GM20000 (cell line): Measurements from ENCODE around the gene GDI2.
"Not testable (repeated sequence)": the region's sequence is repeated elsewhere in the genome, so short reads cannot be mapped to it uniquely, and the experiment has no call there.

Experiments used
- DNase-seq: peaks from one replicate; pipeline ENCODE4 v3.0.0; 2012; ENCODE audit warnings: low spot score
- TF ChIP-seq, protein P1 (sequence below): IDR thresholded peaks from 2 replicates; pipeline ENCODE4 v1.5.1; 2012; ENCODE audit warnings: mild to moderate bottlenecking, control low read depth; ENCODE audit errors: extremely low read depth, missing control alignments

The GDI2 gene

DNA sequence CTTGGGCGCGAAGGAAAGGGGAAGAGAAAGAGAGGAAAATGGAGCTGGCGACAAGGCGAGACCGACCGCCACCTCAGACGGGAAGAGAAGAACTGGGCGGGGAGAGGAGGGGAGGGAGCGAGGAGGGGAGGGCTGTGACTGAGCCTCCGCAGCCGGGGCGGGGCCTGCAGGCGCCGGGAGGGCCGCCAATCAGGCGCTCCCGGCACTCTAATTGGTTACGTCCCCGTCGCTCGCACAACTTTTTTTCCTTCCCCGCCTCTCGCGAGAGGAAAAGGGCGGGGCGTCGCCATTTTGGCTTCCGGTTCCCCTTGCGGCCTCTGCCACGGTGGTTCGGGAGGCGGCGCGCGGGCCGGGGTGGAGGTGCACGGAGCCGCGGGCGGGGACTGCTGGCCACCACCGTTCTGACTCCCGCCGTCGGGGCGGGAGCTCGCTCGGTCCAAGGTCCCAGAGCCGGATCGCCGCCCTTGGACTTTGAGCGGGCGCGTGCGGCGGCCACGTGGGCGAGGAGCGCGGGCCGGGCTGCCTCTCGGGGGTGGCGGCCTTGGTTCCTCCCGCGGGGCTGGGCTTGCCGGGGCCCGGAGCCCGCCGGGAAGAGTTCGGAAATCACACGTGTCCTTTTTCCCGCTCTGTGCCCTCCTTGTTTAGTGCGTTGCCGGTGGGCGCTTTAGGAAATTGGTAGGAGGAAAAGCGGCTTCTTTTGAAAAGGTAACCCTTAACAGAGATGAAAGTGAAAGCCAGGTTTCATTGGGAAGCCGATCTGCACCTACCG lies at the start of gene GDI2:
Gene GDI2, minus strand, starts transcription at position 94 of the 769 bp plus-strand sequence. CDS start 176 bp downstream, outside the sequence.
- DNase-seq: peak; percentile 99
- TF ChIP-seq, protein P1, sequence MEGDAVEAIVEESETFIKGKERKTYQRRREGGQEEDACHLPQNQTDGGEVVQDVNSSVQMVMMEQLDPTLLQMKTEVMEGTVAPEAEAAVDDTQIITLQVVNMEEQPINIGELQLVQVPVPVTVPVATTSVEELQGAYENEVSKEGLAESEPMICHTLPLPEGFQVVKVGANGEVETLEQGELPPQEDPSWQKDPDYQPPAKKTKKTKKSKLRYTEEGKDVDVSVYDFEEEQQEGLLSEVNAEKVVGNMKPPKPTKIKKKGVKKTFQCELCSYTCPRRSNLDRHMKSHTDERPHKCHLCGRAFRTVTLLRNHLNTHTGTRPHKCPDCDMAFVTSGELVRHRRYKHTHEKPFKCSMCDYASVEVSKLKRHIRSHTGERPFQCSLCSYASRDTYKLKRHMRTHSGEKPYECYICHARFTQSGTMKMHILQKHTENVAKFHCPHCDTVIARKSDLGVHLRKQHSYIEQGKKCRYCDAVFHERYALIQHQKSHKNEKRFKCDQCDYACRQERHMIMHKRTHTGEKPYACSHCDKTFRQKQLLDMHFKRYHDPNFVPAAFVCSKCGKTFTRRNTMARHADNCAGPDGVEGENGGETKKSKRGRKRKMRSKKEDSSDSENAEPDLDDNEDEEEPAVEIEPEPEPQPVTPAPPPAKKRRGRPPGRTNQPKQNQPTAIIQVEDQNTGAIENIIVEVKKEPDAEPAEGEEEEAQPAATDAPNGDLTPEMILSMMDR: no peak

- TF ChIP-seq, protein P1: no peak
- DNase-seq: peak; percentile 83
Observed at GRCh38 chr10:5862360-5862961, 49.2 kb upstream of the GDI2 start.

- TF ChIP-seq, protein P1: no peak
- DNase-seq: no peak
Observed at GRCh38 chr10:5860066-5860465, 46.8 kb upstream of the GDI2 start.

- no peak for DNase-seq
- TF ChIP-seq, protein P1: no peak
Observed at GRCh38 chr10:5858811-5859210, 45.6 kb upstream of the GDI2 start.

DNA sequence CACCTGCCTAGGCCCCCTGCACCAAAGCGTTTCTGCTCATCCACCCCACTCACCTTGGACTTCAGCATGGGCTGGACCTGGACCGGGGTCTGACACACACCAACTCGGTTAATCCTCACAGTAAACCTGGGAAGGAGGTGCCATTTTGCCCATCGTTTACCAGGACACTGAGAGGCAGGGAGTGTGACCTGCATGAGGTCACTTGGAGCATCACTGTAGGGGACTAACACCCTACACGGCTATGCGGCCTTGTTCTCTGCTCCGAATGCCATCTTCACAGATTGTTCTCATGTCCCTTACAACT lies 43.4 kb upstream of the GDI2 start:
- TF ChIP-seq, protein P1: no peak
- DNase-seq: no peak

DNA sequence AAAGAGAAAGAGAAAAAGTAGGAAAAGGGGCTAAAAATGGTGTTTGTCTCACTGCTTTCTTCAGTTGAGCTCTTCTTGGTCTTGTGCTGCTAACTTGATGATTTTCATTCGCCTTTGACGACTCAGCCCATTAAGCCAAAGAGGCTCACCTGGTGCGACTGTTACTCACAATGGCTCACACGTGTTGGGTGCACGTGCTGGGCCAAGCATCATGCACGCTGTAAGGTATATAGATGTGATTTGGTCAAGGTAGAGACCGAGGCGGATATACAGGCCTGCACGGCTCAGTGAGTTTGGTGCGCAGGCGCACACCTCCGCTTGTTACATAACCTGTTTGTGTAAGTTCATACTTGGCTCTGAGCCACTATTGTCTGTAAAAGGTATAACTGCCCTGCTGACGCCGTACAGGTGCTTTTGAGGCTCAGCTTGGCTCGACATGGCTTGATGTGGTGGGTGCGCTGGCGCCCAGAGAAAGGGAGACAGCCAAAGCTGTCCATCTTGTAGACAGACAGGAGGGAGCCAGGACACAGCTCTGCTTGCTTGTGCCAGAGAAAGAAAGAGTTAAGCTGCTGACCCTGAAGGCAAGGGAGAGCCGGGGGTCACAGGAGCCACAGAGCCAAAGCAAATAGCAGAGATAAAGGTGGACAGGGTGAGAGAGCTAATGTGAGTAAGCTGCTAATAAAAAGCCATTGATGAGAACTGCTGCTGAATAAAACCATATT lies 42.9 kb upstream of the GDI2 start:
- TF ChIP-seq, protein P1: no peak
- no peak for DNase-seq

- TF ChIP-seq, protein P1: no peak
- DNase-seq: no peak
Observed at GRCh38 chr10:5854131-5854475, 40.9 kb upstream of the GDI2 start.

GRCh38 chr10:5846667-5847066 lies 33.4 kb upstream of the GDI2 start:
- DNase-seq: not testable (repeated sequence)
